ENCODE measurements around the gene PRKCA.

The PRKCA gene

DNA sequence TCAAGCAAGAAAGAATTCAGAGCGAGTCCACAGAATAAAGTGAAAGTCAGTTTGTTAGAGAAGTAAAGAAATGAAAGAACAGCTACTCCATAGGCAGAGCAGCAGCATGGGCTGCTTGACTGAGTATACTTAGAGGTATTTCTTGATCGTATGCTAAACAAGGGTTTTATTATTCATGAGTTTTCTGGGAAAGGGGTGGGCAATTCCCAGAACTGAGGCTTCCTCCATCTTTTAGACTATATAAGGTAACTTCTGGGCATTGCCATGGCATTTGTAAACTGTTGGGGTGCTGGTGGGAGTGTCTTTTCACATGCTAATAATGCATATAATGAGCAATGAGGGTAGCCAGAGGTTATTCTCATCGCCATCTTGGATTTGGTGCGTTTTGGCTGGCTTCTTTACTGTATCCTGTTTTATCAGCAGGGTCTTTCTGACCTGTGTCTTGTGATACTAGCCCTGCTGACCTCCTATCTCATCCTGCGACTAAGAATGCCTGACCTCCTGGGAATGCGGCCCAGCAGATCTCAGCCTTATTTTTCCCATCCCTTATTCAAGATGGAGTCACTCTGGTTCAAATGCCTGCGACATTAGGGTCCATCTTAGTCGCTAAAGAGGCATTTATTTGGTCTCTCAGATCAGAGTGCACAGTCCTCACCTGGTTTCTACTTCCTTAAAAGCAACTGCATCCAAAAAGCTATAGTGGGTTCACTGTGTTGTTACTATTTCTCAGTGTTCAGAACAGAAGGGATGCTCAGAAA lies 432.0 kb downstream of the PRKCA start:
- Histone ChIP-seq H3K4me1 (ENCODE audit: control insufficient read depth, insufficient read depth, low read length, unreplicated experiment) (no peaks in the 10 kb centered on the region), H3K4me3 (ENCODE audit: low read depth, low read length) (no peak overlapping the region), H2AFZ (ENCODE audit: low read length, unreplicated experiment) (no peak overlapping the region), H3K27me3 (ENCODE audit: insufficient read depth, low read length) (no peaks in the 10 kb centered on the region), H3K36me3 (ENCODE audit: insufficient read depth, low read length) (peaks cover 7% of the 10 kb centered on the region; the same call in 1 of the 2 replicates), H3K27ac (ENCODE audit: low read depth, low read length) (no peak overlapping the region), H3K79me2 (ENCODE audit: control insufficient read depth, insufficient read depth, low read length, unreplicated experiment) (no peaks in the 10 kb centered on the region)

DNA sequence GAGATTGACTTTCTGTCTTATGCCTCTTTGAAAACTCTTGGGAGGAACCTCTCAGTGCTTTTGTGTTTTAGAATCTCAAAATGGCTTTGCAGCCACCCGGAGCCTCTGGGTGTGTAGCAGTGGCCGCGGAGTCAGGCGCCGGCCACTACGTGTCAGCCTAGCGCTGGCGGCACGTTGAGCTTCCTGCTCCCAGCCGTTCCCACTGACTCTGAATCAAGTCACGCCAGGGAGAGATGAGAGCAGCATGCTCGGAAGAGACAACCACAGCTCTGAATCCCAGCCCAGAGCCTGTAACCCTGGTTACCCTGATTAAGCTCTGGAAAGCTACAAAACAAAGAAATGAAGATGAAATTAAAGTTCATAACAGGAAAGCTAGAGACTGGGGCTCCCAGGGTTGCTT lies 435.1 kb downstream of the PRKCA start:
- Histone ChIP-seq H3K36me3 (ENCODE audit: insufficient read depth, low read length) (peaks cover 14% of the 10 kb centered on the region), H3K79me2 (ENCODE audit: control insufficient read depth, insufficient read depth, low read length, unreplicated experiment) (no peaks in the 10 kb centered on the region), H3K27ac (ENCODE audit: low read depth, low read length) (no peak overlapping the region), H3K4me3 (ENCODE audit: low read depth, low read length) (no peak overlapping the region), H3K27me3 (ENCODE audit: insufficient read depth, low read length) (no peaks in the 10 kb centered on the region), H3K4me1 (ENCODE audit: control insufficient read depth, insufficient read depth, low read length, unreplicated experiment) (no peaks in the 10 kb centered on the region), H2AFZ (ENCODE audit: low read length, unreplicated experiment) (no peak overlapping the region)

DNA sequence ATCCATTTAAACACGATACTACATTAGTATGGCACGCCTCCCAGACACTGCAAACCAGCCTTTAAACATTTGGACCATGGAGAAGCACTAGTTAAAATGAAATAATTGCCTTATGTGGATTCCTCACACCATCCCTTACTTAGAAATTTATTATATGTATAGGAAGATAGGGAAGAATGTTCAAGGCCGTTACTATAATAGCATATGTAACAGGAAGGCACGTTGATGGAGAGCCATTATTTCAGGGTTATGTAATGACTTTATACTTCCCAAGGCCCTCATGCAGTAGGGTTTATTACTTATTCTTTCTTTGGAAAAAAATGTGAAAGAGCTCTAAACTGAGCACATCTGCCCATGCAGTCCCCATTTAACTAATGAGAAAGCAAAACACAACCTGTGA lies 435.9 kb downstream of the PRKCA start:
- Histone ChIP-seq H3K36me3 (ENCODE audit: insufficient read depth, low read length) (peaks cover 18% of the 10 kb centered on the region), H3K4me3 (ENCODE audit: low read depth, low read length) (no peak overlapping the region), H3K27ac (ENCODE audit: low read depth, low read length) (no peak overlapping the region)

DNA sequence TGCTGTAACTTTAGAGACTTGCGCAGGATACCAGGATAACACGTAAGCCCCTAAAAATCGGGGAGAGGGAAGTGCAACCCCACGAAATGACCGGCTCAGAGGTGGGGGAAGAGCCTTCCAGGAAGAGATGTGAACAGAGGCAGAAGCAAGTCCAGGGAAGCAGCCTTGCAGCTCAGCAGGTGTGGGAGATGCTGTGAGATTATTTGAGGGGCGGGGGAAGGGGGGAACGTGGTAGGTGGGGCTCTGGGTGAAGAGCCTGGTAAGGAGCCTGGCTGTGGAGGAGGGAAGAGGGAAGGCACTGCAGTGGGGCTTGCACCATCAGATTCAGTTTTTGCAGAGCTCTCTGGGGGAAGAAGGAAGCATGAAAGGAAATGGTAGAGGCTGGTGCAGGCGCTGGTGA lies 437.1 kb downstream of the PRKCA start:
- H3K27me3 ChIP-seq (ENCODE audit: insufficient read depth, low read length): no peaks in the 10 kb centered on the region
- H3K4me3 ChIP-seq (ENCODE audit: low read depth, low read length): no peak overlapping the region
- H2AFZ ChIP-seq (ENCODE audit: low read length, unreplicated experiment): no peak overlapping the region
- peaks cover 20% of the 10 kb centered on the region for H3K36me3 ChIP-seq (ENCODE audit: insufficient read depth, low read length)
- no peak overlapping the region for H3K27ac ChIP-seq (ENCODE audit: low read depth, low read length)
- H3K4me1 ChIP-seq (ENCODE audit: control insufficient read depth, insufficient read depth, low read length, unreplicated experiment): no peaks in the 10 kb centered on the region
- H3K79me2 ChIP-seq (ENCODE audit: control insufficient read depth, insufficient read depth, low read length, unreplicated experiment): no peaks in the 10 kb centered on the region

More for the DNA sequence above, 435.9 kb downstream of the PRKCA start:
- Histone ChIP-seq H2AFZ (ENCODE audit: low read length, unreplicated experiment) (no peak overlapping the region), H3K79me2 (ENCODE audit: control insufficient read depth, insufficient read depth, low read length, unreplicated experiment) (no peaks in the 10 kb centered on the region), H3K4me1 (ENCODE audit: control insufficient read depth, insufficient read depth, low read length, unreplicated experiment) (no peaks in the 10 kb centered on the region), H3K27me3 (ENCODE audit: insufficient read depth, low read length) (no peaks in the 10 kb centered on the region)

DNA sequence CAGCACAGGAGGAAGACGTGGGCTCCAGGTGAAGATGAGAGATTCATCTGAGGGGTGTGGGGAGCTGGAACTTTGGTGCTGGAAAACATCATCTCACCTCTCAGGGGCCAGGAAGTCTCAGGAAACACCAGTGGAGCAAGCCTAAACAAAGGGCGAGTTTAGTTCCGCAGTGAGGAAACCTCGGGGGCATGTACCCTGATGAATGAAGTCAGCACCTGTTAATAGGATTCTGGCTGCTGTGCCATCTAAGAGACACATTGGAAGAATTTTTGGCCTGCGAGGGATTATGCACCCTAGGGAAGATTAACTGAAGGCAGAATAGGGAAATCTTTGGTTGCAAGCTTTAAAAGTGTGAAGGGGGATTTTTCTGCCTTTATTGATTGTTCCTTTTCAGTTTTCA lies 437.8 kb downstream of the PRKCA start:
- Histone ChIP-seq H3K36me3 (ENCODE audit: insufficient read depth, low read length) (peaks cover 20% of the 10 kb centered on the region), H3K4me1 (ENCODE audit: control insufficient read depth, insufficient read depth, low read length, unreplicated experiment) (no peaks in the 10 kb centered on the region), H3K27ac (ENCODE audit: low read depth, low read length) (no peak overlapping the region), H3K27me3 (ENCODE audit: insufficient read depth, low read length) (no peaks in the 10 kb centered on the region), H3K79me2 (ENCODE audit: control insufficient read depth, insufficient read depth, low read length, unreplicated experiment) (no peaks in the 10 kb centered on the region), H2AFZ (ENCODE audit: low read length, unreplicated experiment) (no peak overlapping the region), H3K4me3 (ENCODE audit: low read depth, low read length) (no peak overlapping the region)

DNA sequence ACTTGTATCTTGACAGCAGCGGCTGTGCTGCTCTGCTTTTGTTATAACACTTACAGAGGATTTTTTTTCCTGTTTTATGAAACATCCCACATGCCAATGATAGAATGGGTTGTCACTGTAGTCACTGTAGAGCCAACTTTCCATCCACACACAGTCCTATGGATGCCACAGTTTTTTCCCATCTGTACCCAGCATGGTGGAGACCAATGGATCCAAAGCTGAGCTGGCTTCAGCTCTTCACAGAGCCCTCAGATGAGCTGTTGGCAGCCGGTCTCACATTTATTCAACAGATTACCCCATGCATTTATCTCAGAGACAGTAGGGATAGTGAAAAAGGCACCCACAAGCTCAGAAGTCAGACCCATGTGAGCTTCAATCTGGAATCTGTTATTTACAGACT lies 441.1 kb downstream of the PRKCA start:
- Histone ChIP-seq H3K4me3 (ENCODE audit: low read depth, low read length) (no peak overlapping the region), H3K4me1 (ENCODE audit: control insufficient read depth, insufficient read depth, low read length, unreplicated experiment) (peaks cover 22% of the 10 kb centered on the region), H2AFZ (ENCODE audit: low read length, unreplicated experiment) (no peak overlapping the region), H3K27me3 (ENCODE audit: insufficient read depth, low read length) (no peaks in the 10 kb centered on the region), H3K27ac (ENCODE audit: low read depth, low read length) (no peak overlapping the region), H3K36me3 (ENCODE audit: insufficient read depth, low read length) (peaks cover 17% of the 10 kb centered on the region), H3K79me2 (ENCODE audit: control insufficient read depth, insufficient read depth, low read length, unreplicated experiment) (no peaks in the 10 kb centered on the region)

DNA sequence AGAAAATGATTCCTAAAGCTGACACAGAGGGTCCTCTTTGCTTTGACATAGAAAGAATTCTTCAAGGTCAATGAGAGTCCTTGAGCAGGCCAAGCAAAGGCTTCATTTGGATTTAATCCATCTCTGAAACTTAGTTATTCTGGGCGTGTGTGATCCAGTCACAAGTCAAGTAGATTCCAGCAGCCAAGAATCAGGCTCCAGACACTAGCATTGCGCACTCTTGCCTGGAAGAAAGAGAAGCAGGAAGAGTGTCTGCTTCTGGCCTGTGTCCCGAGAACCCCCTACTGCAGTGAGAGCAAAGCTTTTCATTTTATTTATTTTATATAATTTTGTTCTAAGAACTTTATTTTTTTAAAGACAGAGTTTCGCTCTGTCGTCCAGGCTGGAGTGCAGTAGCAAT lies 444.3 kb downstream of the PRKCA start:
- peaks cover 23% of the 10 kb centered on the region for H3K36me3 ChIP-seq (ENCODE audit: insufficient read depth, low read length)
- peaks cover 25% of the 10 kb centered on the region for H3K4me1 ChIP-seq (ENCODE audit: control insufficient read depth, insufficient read depth, low read length, unreplicated experiment)
- no peak overlapping the region for H2AFZ ChIP-seq (ENCODE audit: low read length, unreplicated experiment)
- H3K27ac ChIP-seq (ENCODE audit: low read depth, low read length): peak overlapping the region; percentile 80
- no peak overlapping the region for H3K4me3 ChIP-seq (ENCODE audit: low read depth, low read length)
- H3K79me2 ChIP-seq (ENCODE audit: control insufficient read depth, insufficient read depth, low read length, unreplicated experiment): no peaks in the 10 kb centered on the region
- H3K27me3 ChIP-seq (ENCODE audit: insufficient read depth, low read length): no peaks in the 10 kb centered on the region

DNA sequence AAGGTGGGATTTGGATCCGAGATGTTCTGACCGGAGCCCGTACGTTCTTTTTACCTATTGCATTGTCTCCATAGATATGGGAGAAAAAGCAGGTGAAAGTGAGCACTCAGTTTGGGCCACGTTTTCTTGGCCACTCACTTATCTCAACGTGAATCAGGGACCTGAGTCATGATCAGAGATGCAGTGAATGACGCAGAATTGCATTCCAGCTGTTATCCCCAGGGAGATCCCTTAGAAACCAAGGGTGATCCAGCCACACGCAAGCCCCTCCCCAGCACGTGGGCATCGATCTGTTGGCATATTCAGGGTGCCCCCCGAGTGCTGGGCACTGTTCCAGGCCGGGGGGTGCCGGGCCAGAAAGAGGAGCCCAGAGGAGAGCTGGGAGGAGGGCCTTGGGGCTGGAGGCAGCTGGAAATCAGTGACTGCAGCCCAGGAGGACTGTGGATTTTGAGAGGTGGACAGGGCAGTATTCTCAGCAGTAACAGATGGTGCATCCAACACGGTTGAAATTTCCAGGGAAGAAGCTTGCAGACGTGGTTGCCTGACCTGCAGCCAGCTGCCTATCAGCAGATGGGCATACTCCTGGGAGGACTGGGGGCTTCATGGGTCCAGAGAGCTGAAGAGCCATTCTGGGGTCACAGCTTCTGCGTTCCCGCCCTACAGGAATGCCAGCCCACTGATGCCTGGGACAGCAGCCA lies 445.3 kb downstream of the PRKCA start:
- Histone ChIP-seq H3K36me3 (ENCODE audit: insufficient read depth, low read length) (peaks cover 14% of the 10 kb centered on the region; the same call in 1 of the 2 replicates), H2AFZ (ENCODE audit: low read length, unreplicated experiment) (no peak overlapping the region), H3K4me1 (ENCODE audit: control insufficient read depth, insufficient read depth, low read length, unreplicated experiment) (peaks cover 25% of the 10 kb centered on the region), H3K27ac (ENCODE audit: low read depth, low read length) (peak overlapping the region; percentile 80), H3K4me3 (ENCODE audit: low read depth, low read length) (no peak overlapping the region), H3K79me2 (ENCODE audit: control insufficient read depth, insufficient read depth, low read length, unreplicated experiment) (no peaks in the 10 kb centered on the region), H3K27me3 (ENCODE audit: insufficient read depth, low read length) (no peaks in the 10 kb centered on the region)

DNA sequence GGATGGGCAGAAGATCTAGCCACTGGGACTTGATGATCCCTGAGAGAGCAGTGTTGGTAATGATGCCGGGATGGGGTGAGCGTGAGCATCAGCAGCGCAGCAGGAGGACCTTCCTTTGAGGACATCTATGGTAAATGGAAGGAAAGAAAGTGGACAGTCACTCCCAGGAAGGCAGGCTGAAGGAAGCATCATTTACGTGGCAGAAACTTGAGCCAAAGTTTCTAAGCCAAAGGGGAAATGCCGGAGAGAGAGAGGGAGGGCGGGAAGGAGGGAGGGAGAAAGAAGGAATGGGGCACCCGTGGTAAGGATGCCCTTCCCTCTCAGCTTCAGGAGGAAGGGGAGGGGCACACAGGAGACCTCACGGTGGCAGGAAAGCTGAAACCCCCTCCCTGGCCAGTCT lies 446.2 kb downstream of the PRKCA start:
- no peak overlapping the region for H2AFZ ChIP-seq (ENCODE audit: low read length, unreplicated experiment)
- H3K4me1 ChIP-seq (ENCODE audit: control insufficient read depth, insufficient read depth, low read length, unreplicated experiment): peaks cover 25% of the 10 kb centered on the region
- no peak overlapping the region for H3K4me3 ChIP-seq (ENCODE audit: low read depth, low read length)
- H3K27me3 ChIP-seq (ENCODE audit: insufficient read depth, low read length): no peaks in the 10 kb centered on the region
- peak overlapping the region; percentile 80 for H3K27ac ChIP-seq (ENCODE audit: low read depth, low read length)
- no peaks in the 10 kb centered on the region for H3K79me2 ChIP-seq (ENCODE audit: control insufficient read depth, insufficient read depth, low read length, unreplicated experiment)
- H3K36me3 ChIP-seq (ENCODE audit: insufficient read depth, low read length): peaks cover 8% of the 10 kb centered on the region; the same call in 1 of the 2 replicates

DNA sequence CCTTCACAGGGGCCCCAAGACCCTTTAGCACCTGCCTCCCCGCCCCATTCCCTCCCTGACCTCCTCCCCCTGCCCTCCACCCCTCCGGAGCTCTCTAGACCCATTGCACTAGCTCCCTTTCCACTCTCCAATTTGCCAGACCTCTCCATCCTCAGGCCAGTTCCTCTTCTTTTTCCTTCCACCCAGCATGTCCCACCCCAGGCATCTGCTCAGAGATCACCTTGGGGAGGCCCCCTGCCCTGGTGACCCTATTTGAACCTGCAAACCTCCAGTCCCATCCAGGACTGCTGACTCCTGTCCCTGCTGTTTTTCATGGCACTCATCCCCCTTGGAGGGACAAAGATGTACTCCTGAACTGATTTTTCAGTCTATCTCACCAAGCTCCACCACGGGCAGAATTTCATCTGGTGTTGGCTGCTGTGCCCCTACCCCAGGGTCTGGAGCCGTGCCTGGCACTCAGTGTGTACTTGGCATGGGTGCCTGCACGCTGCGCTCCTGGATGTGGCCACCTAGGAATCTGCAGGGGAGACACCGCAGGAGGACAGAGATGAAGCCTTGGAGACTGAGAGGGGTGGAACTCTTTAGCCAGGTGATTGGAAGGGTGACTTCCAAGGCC lies 446.9 kb downstream of the PRKCA start:
- Histone ChIP-seq H3K27me3 (ENCODE audit: insufficient read depth, low read length) (no peaks in the 10 kb centered on the region), H3K4me3 (ENCODE audit: low read depth, low read length) (no peak overlapping the region), H3K36me3 (ENCODE audit: insufficient read depth, low read length) (peaks cover 9% of the 10 kb centered on the region; the same call in 1 of the 2 replicates), H3K79me2 (ENCODE audit: control insufficient read depth, insufficient read depth, low read length, unreplicated experiment) (no peaks in the 10 kb centered on the region), H2AFZ (ENCODE audit: low read length, unreplicated experiment) (no peak overlapping the region), H3K27ac (ENCODE audit: low read depth, low read length) (no peak overlapping the region), H3K4me1 (ENCODE audit: control insufficient read depth, insufficient read depth, low read length, unreplicated experiment) (peaks cover 25% of the 10 kb centered on the region)

Data from ACC112 (cell line).